ACHN (cell line): ENCODE measurements around the gene PCP2.
A peak's percentile ranks its signal among the peaks of the same experiment; 100 is the strongest.
"Not testable (repeated sequence)": the region's sequence is repeated elsewhere in the genome, so short reads cannot be mapped to it uniquely, and the experiment has no call there.

Experiments
- DNase-seq: peaks from one replicate; pipeline ENCODE4 v3.0.0-alpha.2; 2015
- in situ Hi-C: cut with HindIII; loops from 2 replicates; pipeline ENCODE4 v1.10.0; 2017; ENCODE audit warnings: low sequenced_read_pairs, low pct_ligation_motif_present, low pct_unique_long_range_greater_than_20kb

Gene PCP2

DNA sequence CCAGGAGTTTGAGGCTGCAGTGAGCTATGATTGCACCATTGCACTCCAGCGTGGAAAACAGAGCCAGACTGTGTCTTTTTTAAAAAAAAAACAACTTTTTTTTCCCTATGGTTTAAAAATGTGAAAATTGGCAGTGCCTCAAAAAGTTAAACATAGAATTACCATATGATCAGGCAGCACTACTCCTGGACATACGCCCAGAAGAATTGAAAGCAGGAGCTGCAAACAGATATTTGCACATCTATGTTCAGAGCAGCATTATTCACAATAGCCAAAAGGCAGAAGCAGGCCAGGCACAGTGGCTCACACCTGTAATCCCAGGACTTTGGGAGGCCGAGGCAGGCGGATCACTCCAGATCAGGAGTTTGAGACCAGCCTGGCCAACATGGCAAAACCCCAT, 31.6 kb upstream of the PCP2 start:
- in situ Hi-C loops = no loop called here

DNA sequence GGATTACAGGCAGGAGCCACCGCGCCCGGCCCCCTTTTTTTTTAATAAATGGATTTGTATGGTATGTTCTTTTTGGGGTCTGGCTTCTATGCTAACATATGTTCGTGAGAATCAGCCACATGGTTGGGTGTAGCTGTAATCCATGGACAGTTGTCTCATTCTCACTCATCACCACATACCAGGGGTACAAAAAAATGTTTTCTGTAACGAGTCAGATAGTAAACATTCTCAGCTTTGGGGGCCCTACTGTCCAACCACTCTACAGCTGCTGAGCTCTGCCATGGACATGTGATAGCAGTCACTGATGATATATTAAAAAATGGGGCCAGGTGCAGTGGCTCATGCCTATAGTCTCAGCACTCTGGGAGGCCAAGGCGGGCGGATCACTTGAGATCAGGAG, 30.2 kb upstream of the PCP2 start:
- no peak for DNase-seq
- in situ Hi-C loops = no loop called here

More for the DNA sequence above, 31.6 kb upstream of the PCP2 start:
- no peak for DNase-seq

DNA sequence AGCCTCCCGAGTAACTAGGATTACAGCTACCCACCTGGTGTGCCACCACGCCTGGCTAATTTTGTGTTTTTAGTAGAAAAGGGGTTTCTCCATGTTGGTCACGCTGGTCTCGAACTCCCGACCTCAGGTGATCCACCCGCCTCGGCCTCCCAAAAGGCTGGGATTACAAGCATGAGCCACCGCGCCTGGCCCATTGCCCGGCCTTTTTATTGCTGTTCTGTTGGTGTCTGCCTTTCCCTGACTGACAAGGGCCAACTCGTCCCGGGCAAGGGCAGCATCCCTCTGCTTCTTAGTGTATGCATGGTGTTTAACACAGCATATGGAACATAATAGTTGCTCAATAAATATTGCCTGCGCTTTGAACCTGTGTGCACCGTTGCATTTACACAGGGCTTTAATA, 29.1 kb upstream of the PCP2 start:
- in situ Hi-C loops = no loop called here
- DNase-seq = no peak

GRCh38 chr19:7661744-7662538, 28.4 kb upstream of the PCP2 start:
- no peak for DNase-seq
- in situ Hi-C loops = no loop called here

GRCh38 chr19:7658219-7658686, 24.7 kb upstream of the PCP2 start:
- in situ Hi-C loops = no loop called here

GRCh38 chr19:7657131-7657751, 23.7 kb upstream of the PCP2 start:
- in situ Hi-C loops = no loop called here
- DNase-seq = no peak

More at GRCh38 chr19:7658219-7658686, 24.7 kb upstream of the PCP2 start:
- DNase-seq = no peak

DNA sequence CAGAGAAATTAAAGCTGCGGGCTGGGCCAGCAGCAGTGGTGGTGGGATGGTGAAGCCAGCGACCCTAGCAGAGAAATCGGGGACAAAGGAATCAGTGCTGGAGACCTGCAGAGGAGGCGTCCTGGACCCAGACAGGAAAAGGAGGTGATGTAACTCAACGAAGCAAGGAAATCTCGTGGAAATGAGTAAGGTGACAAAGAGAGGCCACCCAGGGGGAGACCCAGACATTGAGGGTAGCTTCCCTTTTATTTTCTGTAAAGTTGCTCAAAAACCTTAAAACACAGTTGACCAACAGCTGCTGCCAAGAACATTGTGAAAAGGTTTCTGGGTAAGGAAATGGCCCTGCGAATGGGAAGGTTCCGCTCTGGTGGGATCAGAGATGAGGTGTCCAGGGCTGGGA, 22.1 kb upstream of the PCP2 start:
- in situ Hi-C loops = no loop called here
- DNase-seq = no peak

DNA sequence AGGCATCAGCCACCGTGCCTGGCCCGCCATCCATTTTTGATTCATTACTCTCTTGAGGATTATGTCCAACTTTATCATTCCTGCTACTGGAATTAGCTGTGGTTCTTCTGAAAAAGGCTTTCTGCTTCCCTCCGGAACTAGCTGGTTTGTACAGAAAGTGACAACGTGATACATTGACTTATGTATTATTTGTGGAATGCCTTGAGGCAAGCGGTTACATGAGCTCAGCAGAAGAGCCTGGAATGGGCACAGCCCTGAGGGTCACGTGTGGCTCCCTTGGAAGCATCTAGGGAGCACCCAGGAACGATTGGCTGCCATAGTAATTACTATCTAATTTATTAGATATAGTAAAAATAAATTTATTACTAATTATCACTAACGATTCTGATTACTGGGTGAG, 20.9 kb upstream of the PCP2 start:
- DNase-seq = no peak
- in situ Hi-C loops = no loop called here

GRCh38 chr19:7652061-7652641, 18.6 kb upstream of the PCP2 start:
- in situ Hi-C loops = no loop called here
- DNase-seq = peak; percentile 63

- in situ Hi-C loops = no loop called here
- no peak for DNase-seq
Measured at GRCh38 chr19:7650148-7650547, 16.6 kb upstream of the PCP2 start.

DNA sequence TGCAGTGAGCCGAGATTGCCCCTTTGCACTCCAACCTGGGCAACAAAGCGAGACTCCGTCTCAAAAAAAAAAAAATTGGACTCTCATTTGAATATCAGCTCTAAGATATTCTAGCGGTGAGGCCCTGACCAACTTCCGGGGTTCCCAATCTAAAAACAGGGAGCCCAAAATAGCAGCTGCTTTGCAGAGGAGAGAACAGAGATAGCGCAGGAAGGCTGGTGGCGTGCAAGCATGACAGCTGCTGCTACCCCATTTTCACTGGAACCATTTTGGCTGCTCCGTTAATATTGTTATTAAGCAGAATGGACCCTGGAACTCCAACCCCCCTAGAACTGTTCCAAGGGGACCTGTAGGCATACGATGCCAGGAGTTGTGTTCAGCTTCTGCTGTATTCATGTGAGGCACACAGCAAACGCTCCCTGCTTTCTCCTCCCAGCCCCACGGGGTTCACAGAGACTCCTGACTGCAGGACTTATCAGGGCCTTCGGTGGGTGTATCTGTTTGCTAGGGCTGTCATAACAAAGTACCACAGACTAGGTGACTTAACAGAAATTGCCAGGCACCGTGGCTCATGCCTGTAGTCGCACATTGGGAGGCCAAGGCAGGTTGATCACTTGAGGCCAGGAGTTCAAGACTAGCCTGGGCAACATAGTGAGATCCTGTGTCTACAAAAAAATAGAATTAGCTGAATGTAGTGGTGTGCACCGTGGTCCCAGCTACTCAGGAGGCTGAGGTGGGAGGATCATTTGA, 14.9 kb upstream of the PCP2 start:
- DNase-seq = no peak
- in situ Hi-C loops = no loop called here

- in situ Hi-C loops = no loop called here
- DNase-seq = no peak
Measured at GRCh38 chr19:7647156-7647555, 13.6 kb upstream of the PCP2 start.

DNA sequence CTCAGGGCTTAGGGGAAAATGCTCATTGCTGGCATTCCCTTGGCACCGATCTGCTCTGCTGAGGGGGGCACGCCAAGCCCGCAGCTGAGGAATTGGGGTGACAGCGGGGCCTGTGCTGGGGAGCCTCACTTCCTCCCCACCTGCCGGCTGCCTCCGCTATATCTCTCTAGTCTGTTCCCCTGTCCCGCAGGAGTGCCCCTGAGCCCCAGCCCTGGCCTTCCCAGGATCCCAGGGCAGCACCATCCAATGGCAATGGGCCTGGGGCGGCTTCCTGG, 12.8 kb upstream of the PCP2 start:
- DNase-seq = no peak
- in situ Hi-C loops = no loop called here

- no peak for DNase-seq
- in situ Hi-C loops = no loop called here
Measured at GRCh38 chr19:7645656-7646425, 12.3 kb upstream of the PCP2 start.

- in situ Hi-C loops = no loop called here
- no peak for DNase-seq
Measured at GRCh38 chr19:7645163-7645562, 11.6 kb upstream of the PCP2 start.

DNA sequence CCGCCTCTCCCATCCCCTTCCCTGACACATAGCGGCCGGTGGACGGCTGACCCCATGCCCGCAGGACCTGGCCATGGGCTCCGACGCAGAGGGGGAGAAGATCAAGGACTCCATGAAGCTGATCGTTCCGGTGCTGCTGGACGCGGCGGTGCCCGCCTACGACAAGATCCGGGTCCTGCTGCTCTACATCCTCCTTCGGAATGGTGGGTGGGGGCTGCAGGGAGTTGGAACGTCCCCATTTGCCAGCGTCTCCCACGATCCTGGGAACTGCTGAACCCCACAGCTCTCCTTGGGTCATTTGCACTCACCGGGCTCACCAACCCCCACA, 11.0 kb upstream of the PCP2 start:
- DNase-seq = no peak
- in situ Hi-C loops = no loop called here

GRCh38 chr19:7643629-7644549, 10.4 kb upstream of the PCP2 start:
- DNase-seq, in situ Hi-C loops: not testable (repeated sequence)

- in situ Hi-C loops = no loop called here
- no peak for DNase-seq
Measured at GRCh38 chr19:7643031-7643415, 9.5 kb upstream of the PCP2 start.
